Osteocyte (in vitro differentiated cells): Measurements from ENCODE around the gene CIRBP. TPM values are rescaled to one million over a fixed set of nuclear protein-coding genes. Genes with fewer than 3 reads are reported as not detected.

Experiments
- DNase-seq: peaks from one replicate; pipeline ENCODE4 v3.0.0; 2021; ENCODE audit warnings: mixed read lengths; ENCODE audit not compliant: unreplicated experiment; ENCODE audit errors: extremely low spot score
- H3K27ac Mint-ChIP-seq: one replicate; pipeline ENCODE4 v1.8.0; 2021; ENCODE audit warnings: mild to moderate bottlenecking, mixed read lengths; ENCODE audit not compliant: unreplicated experiment
- H3K27me3 Mint-ChIP-seq: one replicate; pipeline ENCODE4 v1.8.0; 2021; ENCODE audit warnings: mixed read lengths; ENCODE audit not compliant: unreplicated experiment
- H3K36me3 Mint-ChIP-seq: one replicate; pipeline ENCODE4 v1.8.0; 2021; ENCODE audit warnings: mixed read lengths; ENCODE audit not compliant: unreplicated experiment
- H3K4me1 Mint-ChIP-seq: one replicate; pipeline ENCODE4 v1.8.0; 2021; ENCODE audit warnings: mixed read lengths; ENCODE audit not compliant: unreplicated experiment
- H3K4me3 Mint-ChIP-seq: one replicate; pipeline ENCODE4 v1.8.0; 2021; ENCODE audit warnings: mild to moderate bottlenecking, moderate library complexity, mixed read lengths; ENCODE audit not compliant: unreplicated experiment
- H3K9me3 Mint-ChIP-seq: one replicate; pipeline ENCODE4 v1.8.0; 2021; ENCODE audit warnings: mixed read lengths; ENCODE audit not compliant: unreplicated experiment
- CTCF ChIP-seq: fragments of 200-600 bp; sonication (generic); IDR thresholded peaks from 2 replicates; pipeline ENCODE4 v1.5.0; 2021; ENCODE audit warnings: antibody characterized with exemption, mild to moderate bottlenecking, moderate library complexity
- total RNA-seq: library from RNA; stranded (reverse); gene quantifications from 2 replicates; pipeline ENCODE4 v1.2.1, GENCODE V29; 2021

Gene CIRBP
- total RNA-seq, 1 donor from 2014 or later, result 408 TPM

- H3K27ac Mint-ChIP-seq, result peak overlapping the region; percentile 63
Observed at GRCh38 chr19:1272423-1273262, 3.5 kb downstream of the CIRBP start.

GRCh38 chr19:1273263-1274041 lies 4.3 kb downstream of the CIRBP start:
- peaks cover 32% of the 10 kb centered on the region for H3K36me3 Mint-ChIP-seq
- H3K27me3 Mint-ChIP-seq, result no peaks in the 10 kb centered on the region
- peak overlapping the region; percentile 63 for H3K27ac Mint-ChIP-seq
- H3K4me3 Mint-ChIP-seq, result peak overlapping the region; percentile 48
- DNase-seq, result no peak
- H3K4me1 Mint-ChIP-seq, result peaks cover 53% of the 10 kb centered on the region
- no peak for TF ChIP-seq CTCF
- H3K9me3 Mint-ChIP-seq, result no peaks in the 10 kb centered on the region

More at GRCh38 chr19:1272423-1273262, 3.5 kb downstream of the CIRBP start:
- no peaks in the 10 kb centered on the region for H3K9me3 Mint-ChIP-seq
- DNase-seq, result no peak
- TF ChIP-seq CTCF, result no peak
- H3K36me3 Mint-ChIP-seq, result peaks cover 32% of the 10 kb centered on the region
- H3K4me1 Mint-ChIP-seq, result peaks cover 60% of the 10 kb centered on the region
- no peaks in the 10 kb centered on the region for H3K27me3 Mint-ChIP-seq
- no peak overlapping the region for H3K4me3 Mint-ChIP-seq

- peak overlapping the region; percentile 66 for H3K27ac Mint-ChIP-seq
- no peak for TF ChIP-seq CTCF
- H3K4me1 Mint-ChIP-seq, result peaks cover 48% of the 10 kb centered on the region
- H3K4me3 Mint-ChIP-seq, result peak overlapping the region; percentile 44
- DNase-seq, result no peak
- H3K36me3 Mint-ChIP-seq, result peaks cover 32% of the 10 kb centered on the region
- no peaks in the 10 kb centered on the region for H3K27me3 Mint-ChIP-seq
- H3K9me3 Mint-ChIP-seq, result no peaks in the 10 kb centered on the region
Observed at GRCh38 chr19:1274081-1274851, 5.1 kb downstream of the CIRBP start.

- no peak for TF ChIP-seq CTCF
- DNase-seq, result no peak
- Mint-ChIP-seq H3K27me3 (no peaks in the 10 kb centered on the region), H3K4me1 (peaks cover 49% of the 10 kb centered on the region), H3K9me3 (no peaks in the 10 kb centered on the region), H3K4me3 (peak overlapping the region; percentile 55), H3K27ac (peak overlapping the region; percentile 66), H3K36me3 (peaks cover 36% of the 10 kb centered on the region)
Observed at GRCh38 chr19:1274852-1275259, 5.7 kb downstream of the CIRBP start.
